ENCODE data around the gene NNT.

NNT gene

GRCh38 chr5:43606351-43606750 is 3.4 kb downstream of the NNT start:
- TF ChIP-seq GATA2 (IDR thresholded peaks at IDR 0.05; ENCODE audit: low read depth, low read length) (no peak), GATA3 (IDR thresholded peaks at IDR 0.05; ENCODE audit: low read depth, low read length) (no peak)

GRCh38 chr5:43608406-43608805 is 5.4 kb downstream of the NNT start:
- no peak for TF ChIP-seq GATA2 (IDR thresholded peaks at IDR 0.05; ENCODE audit: low read depth, low read length)
- TF ChIP-seq GATA3 (IDR thresholded peaks at IDR 0.05; ENCODE audit: low read depth, low read length) = no peak

- TF ChIP-seq GATA2 (IDR thresholded peaks at IDR 0.05; ENCODE audit: low read depth, low read length) = no peak
- TF ChIP-seq GATA3 (IDR thresholded peaks at IDR 0.05; ENCODE audit: low read depth, low read length) = no peak
Measured at GRCh38 chr5:43609752-43610151, 6.8 kb downstream of the NNT start.

GRCh38 chr5:43613370-43613769 is 10.4 kb downstream of the NNT start:
- TF ChIP-seq GATA2 (IDR thresholded peaks at IDR 0.05; ENCODE audit: low read depth, low read length) (no peak), GATA3 (IDR thresholded peaks at IDR 0.05; ENCODE audit: low read depth, low read length) (no peak)

GRCh38 chr5:43615445-43616184 is 12.6 kb downstream of the NNT start:
- TF ChIP-seq GATA3 (IDR thresholded peaks at IDR 0.05; ENCODE audit: low read depth, low read length) = no peak
- TF ChIP-seq GATA2 (IDR thresholded peaks at IDR 0.05; ENCODE audit: low read depth, low read length) = no peak

GRCh38 chr5:43616535-43616934 is 13.6 kb downstream of the NNT start:
- TF ChIP-seq GATA2 (IDR thresholded peaks at IDR 0.05; ENCODE audit: low read depth, low read length) (no peak), GATA3 (IDR thresholded peaks at IDR 0.05; ENCODE audit: low read depth, low read length) (no peak)

- no peak for TF ChIP-seq GATA3 (IDR thresholded peaks at IDR 0.05; ENCODE audit: low read depth, low read length)
- TF ChIP-seq GATA2 (IDR thresholded peaks at IDR 0.05; ENCODE audit: low read depth, low read length) = no peak
Measured at GRCh38 chr5:43619380-43619779, 16.4 kb downstream of the NNT start.

GRCh38 chr5:43619911-43620310 is 16.9 kb downstream of the NNT start:
- TF ChIP-seq GATA2 (IDR thresholded peaks at IDR 0.05; ENCODE audit: low read depth, low read length) (no peak), GATA3 (IDR thresholded peaks at IDR 0.05; ENCODE audit: low read depth, low read length) (no peak)

- no peak for TF ChIP-seq GATA2 (IDR thresholded peaks at IDR 0.05; ENCODE audit: low read depth, low read length)
- no peak for TF ChIP-seq GATA3 (IDR thresholded peaks at IDR 0.05; ENCODE audit: low read depth, low read length)
Measured at GRCh38 chr5:43620944-43621505, 18.0 kb downstream of the NNT start.

GRCh38 chr5:43622074-43622473 is 19.1 kb downstream of the NNT start:
- TF ChIP-seq GATA2 (IDR thresholded peaks at IDR 0.05; ENCODE audit: low read depth, low read length) (no peak), GATA3 (IDR thresholded peaks at IDR 0.05; ENCODE audit: low read depth, low read length) (no peak)

GRCh38 chr5:43623048-43623680 is 20.2 kb downstream of the NNT start:
- TF ChIP-seq GATA2 (IDR thresholded peaks at IDR 0.05; ENCODE audit: low read depth, low read length) = no peak

GRCh38 chr5:43627028-43627427 is 24.0 kb downstream of the NNT start:
- TF ChIP-seq GATA3 (IDR thresholded peaks at IDR 0.05; ENCODE audit: low read depth, low read length) = no peak
- TF ChIP-seq GATA2 (IDR thresholded peaks at IDR 0.05; ENCODE audit: low read depth, low read length) = no peak

- TF ChIP-seq GATA3 (IDR thresholded peaks at IDR 0.05; ENCODE audit: low read depth, low read length) = no peak
- no peak for TF ChIP-seq GATA2 (IDR thresholded peaks at IDR 0.05; ENCODE audit: low read depth, low read length)
Measured at GRCh38 chr5:43631182-43631910, 28.4 kb downstream of the NNT start.

- TF ChIP-seq GATA3 (IDR thresholded peaks at IDR 0.05; ENCODE audit: low read depth, low read length) (no peak), GATA2 (IDR thresholded peaks at IDR 0.05; ENCODE audit: low read depth, low read length) (no peak)
Measured at GRCh38 chr5:43634621-43635020, 31.6 kb downstream of the NNT start.

Measured in SH-SY5Y (cell line).